NK-92 treated with Interleukin-12 subunit alpha and Interleukin-12 subunit beta, amount 100 ng/mL, for 24 hours (cell line): Measurements from ENCODE around the gene ATOSB.
"Not testable (repeated sequence)": the region's sequence is repeated elsewhere in the genome, so short reads cannot be mapped to it uniquely, and the experiment has no call there.

Experiments
- DNase-seq: peaks from one replicate; lab custom pipeline; 2025; lab: John Stamatoyannopoulos, UW

ATOSB gene, protein sequence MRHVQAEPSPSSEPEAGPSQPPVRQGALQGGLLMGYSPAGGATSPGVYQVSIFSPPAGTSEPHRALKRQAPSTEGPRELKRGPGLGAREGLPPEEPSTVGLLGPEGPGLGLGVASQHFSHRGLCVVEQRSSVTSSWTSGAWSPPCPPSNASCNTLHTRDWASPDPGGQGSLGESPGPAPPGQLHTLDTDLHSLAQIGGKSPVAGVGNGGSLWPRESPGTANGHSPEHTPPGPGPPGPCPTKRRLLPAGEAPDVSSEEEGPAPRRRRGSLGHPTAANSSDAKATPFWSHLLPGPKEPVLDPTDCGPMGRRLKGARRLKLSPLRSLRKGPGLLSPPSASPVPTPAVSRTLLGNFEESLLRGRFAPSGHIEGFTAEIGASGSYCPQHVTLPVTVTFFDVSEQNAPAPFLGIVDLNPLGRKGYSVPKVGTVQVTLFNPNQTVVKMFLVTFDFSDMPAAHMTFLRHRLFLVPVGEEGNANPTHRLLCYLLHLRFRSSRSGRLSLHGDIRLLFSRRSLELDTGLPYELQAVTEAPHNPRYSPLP

DNA sequence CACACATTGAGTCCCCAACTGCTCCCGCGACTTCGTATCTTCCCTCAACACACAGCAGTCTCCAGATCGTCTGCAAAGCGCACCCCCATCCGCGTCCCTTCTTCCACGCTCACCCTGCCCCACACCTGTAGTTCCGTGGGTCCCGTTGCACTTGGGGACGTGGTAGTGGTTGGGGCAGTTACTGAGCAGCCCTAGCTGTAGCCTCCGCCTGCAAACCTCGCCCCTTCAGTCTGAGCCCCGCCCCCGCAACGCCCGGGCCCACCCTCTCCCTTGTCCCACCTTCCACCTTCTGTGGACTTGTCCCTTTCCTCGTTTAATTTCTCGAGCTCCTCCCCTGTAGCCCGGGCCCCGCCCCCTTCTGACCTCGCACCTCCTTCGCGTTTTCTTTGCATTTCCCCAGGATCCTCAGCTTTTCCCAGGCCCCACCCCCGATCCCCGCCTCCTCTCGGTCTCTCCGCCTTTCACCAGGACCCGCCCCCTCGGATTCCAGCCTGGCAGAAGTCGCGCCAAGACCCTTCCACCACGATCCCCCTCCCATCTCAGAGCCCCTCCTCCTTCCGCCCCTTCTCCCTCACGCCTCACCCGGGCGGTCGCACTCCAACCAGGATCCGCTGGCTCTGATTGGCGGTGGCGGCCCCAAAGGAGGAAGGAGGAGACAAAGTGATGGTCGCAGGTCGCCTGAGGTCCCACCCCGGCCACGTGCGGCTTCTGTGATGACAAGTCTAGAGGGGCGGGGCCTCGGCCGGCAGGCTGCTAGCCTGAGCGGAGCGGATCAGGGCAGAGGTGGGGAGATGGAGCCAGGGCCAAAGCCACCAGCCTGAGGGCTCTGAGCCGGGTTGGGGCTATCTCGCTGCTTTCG lies at the start of gene ATOSB:
ATOSB (minus strand) TSS at position 183 of the 859 bp plus-strand sequence. CDS start 7,588 bp downstream, outside the sequence.
- peak; percentile 83 for DNase-seq

DNA sequence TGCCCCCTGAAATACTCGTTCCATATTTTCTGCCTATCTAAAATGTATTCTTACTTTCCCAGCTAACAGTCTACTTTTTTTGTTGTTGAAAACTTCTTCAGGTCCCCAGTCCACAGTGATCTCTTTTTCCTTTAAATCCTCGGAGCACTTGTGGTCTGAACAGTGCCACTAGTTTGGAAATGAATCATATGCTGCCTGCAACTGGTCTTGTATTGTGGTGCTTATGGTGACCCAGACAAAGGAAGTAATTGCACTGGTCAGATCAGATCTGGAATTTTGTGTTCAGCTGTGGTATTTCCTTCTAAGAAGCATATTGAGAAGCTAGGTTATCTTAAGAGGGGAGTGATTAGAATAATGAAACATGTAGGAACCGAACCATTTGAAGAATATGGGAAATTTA lies 49.0 kb upstream of the ATOSB start:
- no peak for DNase-seq

DNA sequence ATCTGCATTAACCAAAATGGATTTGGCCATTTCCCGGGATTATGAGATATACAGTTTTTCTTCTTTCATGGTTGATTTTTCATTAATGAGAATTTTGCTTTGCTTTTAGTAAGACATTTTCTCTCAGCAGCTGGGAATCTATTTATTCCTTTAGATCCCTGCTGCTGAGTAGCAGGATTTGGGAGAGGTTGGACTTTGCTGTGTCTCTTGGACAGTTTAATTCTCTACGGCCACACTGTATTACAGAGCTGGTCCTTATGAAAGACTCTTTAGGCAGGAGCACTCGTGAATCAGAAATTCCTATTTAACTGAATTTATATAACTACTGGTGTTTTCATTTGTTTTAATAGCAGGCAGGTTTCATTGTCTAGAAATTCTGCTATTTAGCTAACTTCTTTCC lies 47.8 kb upstream of the ATOSB start:
- DNase-seq: no peak

DNA sequence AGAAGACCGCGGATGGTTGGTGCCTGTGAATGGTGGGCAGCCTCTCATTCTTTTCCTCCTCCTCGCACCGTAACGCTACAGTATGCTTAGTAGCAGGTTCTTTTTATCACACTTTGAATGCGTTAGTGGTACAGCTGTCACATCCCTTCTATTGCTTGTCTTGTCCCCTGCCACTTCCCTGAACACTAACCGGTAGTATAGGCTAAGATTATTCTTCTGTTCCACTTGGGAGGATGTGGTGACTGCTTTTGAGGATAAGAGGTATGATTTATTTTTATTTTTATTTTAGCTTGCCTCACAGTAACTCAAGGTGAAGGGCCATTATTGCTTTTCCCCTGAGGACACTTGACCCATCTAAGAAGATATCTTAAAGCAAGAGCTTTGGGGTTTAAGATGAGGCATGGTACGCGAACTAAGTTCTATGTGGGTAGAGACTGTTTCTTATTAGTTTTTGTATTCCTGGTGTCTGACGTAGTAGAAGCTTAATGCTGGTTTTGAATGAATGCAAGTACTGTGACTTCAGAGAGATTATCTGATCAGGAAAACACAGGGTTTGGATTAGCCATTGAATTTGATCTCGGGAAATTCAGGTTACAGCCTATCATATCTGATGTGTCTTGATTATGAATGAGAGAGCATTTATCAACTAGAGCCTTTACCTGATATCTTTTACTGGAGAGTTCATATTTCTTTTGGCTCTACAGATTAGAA lies 47.1 kb upstream of the ATOSB start:
- DNase-seq: no peak

DNA sequence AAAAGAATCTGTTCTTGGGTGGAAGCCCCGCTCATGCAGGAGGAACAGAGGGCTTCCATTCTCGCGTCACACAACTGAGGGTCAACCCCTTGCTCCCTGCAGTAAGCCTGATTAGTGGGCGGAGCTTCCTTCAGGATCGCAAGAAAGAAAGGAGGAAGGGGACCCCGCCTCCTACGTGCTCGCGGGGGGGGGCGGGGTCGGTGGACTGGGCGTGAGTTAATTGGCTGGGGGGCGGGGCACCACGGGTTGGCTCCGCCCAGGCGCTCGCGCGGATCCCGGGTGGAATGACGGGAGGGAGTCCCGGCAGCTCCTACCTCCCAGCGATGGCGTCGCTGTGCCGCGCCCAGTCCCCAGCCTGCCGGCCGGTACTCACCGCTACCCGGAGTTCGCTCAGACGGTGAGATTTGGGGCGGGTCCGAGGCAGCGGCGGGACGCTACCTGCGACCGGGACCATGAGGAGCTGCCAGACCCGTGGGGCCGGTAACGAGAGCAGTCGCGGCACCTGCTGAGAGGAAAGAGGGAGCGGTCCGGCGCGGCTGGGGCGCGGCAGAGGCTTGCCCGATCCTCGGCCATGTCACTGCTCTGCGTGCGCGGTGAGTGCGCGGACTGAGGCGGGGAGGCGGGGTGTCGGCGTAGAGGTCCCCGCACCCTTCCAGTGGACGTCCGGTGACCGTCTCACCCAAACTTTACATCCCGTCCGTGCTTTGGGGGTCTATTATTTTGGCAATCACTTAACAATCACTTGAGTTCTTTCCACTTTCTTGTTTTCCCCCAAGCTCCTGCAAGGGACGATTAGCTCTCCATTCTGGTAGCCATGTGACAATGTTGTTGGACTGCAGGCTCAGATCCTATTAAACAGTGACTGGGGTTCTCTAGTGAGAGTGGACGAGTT lies 46.3 kb upstream of the ATOSB start, which contains the start of gene UNC13B:
UNC13B (plus strand) TSS at position 297 of the 892 bp plus-strand sequence; CDS start at position 572, 275 bp downstream.
- no peak for DNase-seq

DNA sequence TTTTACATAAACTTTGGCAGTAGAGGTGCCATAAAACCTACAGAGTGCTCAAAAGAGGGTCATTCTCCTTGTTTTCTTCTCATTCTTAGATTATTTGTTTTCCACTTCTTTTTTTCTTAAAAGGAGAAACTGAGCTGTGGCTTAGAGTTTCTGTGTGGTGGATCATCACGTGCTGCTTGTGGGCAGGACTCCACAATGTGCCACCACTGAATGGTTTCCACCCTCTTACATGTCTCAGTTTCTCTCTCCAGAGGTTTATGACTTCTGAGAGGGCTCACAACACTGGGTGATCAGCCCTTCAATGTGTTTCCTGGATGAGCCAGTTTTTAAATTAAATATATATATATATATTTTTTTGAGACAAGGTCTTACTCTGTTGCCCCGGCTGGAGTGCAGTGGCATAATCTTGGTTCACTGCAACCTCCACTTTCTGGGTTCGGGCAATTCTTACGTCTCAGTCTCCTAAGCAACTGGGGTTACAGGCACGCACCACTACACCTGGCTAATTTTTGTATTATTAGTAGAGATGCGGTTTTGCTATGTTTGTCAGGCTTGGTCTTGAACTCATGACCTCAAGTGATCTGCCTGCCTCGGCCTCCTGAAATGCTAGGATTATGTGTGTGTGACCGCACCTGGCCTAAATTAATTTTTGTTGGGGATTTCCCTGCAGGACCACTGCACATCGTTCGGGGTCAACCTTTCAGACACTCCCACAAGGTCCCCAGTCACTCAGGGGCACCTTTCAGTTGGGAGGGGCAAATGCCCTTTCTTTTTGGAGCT lies 43.0 kb upstream of the ATOSB start:
- DNase-seq: no peak

DNA sequence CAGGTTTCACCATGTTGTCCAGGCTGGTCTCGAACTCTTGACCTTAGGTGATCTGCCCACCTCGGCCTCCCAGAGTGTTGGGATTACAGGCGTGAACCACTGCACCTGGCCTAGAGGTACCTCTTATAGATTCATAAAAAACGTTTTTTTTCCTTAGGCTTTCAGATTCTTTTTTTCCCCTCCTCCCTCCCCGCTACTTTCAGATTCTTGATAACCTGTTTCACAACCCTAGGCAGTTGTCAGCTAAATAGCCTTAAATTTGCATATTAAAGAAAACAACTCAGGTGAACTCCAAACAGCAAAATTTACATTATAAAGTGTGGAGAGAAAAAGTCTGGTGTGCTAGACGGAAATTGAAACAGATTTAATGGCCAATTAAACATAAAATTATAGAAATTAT lies 42.2 kb upstream of the ATOSB start:
- DNase-seq: not testable (repeated sequence)

DNA sequence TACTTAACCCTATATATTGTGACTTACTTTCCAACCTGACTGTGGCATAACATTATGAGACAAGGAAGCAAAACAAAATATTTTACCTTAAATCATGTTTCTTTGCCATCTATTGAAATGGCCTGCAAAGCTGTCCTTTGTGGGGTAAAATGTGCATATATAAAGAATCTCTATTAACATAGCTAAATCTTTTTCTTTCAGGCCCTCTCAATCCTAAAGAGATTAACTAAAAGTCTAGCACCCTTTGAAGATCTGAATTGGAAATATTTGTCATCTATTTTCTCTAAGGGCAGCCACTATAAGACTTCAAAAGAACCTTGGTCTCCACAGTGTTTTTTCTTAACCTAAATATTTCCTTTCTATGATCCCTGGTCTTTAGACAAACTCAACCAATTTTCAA lies 41.1 kb upstream of the ATOSB start:
- no peak for DNase-seq

DNA sequence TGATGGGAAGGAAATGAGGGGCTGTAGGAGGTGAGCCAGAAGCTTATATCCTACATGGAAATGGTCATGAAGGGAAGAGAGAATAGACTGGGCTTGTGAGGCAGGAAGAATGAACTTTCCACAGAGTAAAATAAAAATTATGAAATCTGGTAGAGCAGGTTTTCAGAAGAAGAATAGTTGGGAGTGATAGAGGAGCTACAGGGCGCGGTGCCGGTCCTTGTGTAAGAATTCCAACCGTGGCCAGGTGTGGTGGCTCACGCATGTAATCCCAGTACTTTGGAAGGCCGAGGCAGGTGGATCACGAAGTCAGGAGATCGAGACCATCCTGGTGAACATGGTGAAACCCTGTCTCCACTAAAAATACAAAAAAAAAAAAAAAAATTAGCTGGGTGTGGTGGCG lies 37.3 kb upstream of the ATOSB start:
- no peak for DNase-seq

DNA sequence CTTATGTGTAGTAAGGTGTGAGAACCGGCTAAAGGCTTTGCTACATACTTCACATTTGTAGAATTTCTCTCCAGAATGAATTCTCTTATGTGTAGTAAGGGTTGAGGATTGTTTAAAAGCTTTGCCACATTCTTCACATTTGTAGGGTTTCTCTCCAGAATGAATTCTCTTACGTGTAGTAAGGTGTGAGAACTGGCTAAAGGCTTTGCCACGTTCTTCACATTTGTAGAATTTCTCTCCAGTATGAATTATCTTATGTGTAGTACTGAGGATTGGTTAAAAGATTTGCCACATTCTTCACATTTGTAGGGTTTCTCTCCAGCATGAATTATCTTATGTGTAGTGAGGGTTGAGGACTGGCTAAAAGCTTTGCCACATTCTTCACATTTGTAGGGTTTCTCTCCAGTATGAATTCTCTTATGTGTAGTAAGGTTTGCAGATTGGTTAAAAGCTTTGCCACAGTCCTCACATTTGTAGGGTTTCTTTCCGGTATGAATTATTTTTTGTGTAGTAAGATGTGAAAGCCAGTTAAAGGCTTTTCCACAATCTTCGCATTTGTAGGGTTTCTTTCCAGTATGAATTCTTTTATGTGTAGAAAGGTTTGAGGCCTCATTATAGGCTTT lies 32.4 kb upstream of the ATOSB start:
- DNase-seq: not testable (repeated sequence)

DNA sequence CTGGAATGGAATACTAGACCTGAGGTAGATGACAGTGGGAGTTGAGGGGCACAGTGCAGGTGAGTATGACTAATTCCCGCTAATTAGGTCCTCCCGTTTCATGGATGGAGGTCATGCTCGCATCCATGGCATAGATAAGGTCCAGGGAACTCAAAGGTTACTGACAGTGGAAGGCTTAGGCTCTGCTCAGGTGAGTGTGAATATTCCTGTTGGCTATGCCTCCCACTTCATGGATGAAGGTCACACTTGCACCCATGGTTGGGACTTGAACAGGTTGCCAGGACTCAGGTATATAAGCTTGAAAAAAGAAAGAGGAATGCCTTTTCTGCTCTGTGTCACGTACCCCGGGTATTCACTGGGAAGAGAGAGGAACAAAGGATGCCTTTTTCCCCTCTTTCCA lies 26.4 kb upstream of the ATOSB start:
- no peak for DNase-seq

DNA sequence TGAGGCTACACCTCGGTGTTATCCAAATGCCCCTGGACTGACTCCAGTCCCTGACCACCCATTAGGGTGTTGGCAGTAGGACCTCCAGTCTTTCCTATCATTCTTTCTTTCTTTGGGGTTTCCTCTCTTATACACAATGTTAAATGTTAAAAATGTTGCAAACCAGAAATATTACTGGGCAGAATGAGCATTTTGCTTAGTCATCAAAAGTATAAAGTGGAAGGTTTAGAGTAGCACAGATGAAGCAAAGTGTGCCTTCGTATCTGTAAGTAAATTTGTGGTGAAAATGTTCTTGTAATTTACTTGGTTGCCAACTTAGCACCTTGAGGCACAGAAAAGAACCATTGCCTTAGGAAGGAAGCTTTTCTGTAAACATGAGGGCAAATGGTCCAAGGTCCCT lies 24.4 kb upstream of the ATOSB start:
- DNase-seq: no peak

DNA sequence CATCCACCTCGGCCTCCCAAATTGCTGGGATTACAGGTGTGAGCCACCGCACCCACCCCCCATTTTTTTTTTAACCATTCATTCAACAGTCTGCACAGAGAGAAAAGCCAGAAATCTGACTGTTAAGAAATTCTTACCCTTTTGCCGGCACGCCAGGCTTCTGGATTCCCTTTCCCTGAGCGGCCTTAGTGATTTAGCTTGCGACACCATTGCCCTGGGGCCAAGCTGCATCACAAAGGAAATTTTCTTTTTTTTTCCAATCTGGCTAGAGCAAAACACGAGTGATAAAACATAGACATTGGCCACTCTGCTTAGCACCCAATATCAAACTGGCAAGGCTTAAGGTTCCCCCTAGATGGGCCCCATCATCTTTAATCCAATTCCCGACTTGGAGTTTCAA lies 21.2 kb upstream of the ATOSB start:
- no peak for DNase-seq

DNA sequence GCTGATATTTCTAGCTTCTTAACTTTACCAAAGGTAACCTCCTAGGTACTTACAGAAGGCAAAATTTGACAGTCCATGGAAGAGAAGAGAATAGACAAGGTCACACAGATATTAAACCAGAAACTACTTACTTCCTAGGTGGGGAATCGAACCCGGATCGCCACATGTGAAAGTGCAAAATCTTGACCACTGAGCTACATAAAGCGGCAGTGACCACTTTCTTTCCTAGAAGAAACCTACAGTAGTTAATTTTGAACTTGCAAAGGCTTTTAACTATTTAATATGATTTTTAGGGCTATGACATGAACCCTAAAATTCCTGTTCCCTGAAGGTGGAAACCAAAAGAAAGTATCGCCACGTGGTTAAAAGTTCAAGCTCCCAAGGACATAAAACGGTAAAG lies 20.3 kb upstream of the ATOSB start:
- DNase-seq: no peak

DNA sequence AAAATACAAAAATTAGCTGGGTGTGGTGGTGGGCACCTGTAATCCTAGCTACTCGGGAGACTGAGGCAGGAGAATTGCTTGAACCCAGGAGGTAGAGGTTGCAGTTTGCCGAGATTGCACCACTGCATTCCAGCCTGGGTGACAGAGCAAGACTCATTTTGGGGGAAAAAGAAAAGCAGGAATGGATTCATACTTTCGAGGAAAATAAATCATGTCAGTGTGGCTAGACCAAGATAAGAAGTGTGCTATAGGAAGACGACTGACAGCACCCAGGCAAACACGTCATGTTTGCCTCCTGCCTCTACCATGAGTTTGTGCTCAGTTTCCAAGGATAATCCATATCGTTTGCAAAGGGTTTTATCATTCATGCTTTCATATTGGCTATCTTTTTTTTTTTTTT lies 19.3 kb upstream of the ATOSB start:
- no peak for DNase-seq

DNA sequence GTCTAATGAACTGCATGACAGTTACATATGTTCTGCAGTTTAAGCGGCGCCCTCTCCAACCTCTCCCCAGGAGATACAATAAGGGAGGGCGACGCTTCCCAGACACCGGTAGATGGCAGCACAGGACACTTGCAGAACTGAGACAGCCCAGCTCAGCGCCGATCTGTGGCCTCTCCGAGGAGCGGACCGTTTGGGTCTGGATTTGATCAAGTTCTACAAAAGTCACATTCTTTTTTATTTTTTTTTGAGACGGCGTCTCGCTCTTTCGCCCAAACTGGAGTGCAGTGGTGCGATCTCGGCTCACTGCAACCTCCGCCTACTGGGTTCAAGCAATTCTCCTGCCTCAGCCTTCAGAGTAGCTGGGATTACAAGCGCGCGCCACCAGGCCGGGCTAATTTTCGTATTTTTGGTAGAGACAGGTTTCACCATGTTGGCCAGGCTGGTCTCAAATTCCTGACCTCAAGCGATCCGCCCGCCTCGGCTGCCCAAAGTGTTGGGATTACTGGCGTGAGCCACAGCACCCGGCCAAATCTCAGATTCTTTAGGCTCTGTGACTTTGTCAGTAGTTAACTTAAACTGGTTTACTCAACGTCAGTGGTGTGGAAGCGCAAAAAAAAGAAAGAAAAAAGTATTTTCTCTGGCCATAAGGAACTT lies 1.4 kb upstream of the ATOSB start:
- DNase-seq: peak; percentile 73

DNA sequence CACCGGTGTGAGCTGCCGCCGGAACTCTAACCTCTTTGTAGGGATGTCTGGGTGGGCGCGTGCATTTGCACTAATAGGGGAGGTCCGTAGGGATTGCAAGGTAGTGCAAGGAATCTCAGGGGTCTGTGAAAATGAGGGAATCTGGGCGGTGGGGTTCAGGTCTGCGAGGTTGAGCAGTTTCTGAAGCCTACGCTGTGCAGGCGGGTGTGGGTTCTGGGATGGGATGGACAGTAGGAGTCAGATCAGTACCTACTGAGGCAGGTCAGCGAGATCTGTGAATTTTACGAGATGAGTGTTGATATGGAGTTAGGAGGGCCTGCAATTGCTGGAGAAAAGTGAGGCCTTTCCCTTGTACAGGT lies 856 bp upstream of the ATOSB start:
- DNase-seq: no peak

DNA sequence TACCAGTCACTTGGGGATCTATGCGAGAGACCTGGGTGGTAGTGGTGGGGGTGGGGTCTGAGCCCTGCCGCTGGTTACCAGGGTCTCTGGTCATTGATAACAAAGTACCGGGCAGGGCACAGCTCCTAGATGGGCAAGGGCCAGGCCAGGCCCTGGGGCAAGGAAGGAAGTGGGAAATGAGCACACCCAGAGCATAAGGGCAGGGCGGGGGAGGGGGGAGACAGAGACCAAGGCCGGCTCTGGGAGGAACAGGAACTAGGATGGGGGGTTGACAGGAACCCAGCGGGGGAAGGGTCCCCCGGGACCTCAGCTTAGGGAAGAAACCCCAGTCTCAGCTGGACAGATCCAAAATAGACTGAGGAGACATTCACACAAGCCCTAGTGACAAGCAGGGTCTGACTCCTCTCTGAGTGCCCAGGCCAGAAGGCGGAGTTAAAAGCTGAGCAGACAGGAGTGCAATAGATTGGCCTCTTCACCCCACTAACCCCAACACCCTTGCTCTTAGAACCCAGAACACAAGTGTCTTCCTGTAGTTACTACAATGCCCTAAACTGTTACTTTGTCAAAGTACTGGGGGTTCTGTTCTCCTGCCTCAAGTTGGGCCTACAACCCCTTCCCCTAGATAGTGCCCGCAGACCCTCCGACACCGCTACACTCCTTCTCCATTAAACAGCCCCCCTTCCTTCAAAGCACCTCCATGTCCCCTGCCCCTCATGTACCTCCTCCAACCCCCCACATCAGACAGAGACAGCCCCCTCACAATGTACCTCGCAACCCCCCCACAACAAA lies 628 bp downstream of the ATOSB start:
- DNase-seq: no peak
